Raji (cell line): ENCODE measurements around the gene RPL27A.

ENCODE experiments used
- POLR2A ChIP-seq: IDR thresholded peaks from 2 replicates; pipeline ENCODE4 v1.6.1; 2011; ENCODE audit warnings: low read depth, low read length, control low read depth; ENCODE audit not compliant: insufficient read depth

RPL27A gene

DNA sequence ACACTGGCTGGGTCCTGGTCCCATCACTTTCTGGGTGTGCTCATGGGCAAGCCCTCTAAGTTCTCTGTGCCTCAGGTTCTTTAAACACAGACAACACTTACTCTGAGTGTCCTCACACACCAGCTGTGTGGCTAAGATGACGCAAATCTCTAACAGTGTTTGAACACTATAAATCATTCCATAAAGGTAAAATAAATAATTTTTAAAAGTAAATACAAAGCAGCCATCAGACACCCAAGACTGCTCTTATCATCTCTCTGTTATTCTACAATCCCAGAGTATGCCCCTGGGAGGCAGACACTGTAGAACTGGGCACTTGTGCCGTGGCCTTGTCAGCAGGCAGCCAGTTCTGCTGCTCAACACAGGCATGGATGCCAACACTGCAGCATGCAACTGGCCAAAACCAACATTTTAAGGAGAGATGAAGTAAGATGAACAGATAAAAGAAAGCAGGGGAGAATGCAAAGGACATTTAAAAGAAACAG lies 56.8 kb downstream of the RPL27A start:
- TF ChIP-seq POLR2A: no peak
